ENCODE results near the gene LMAN1L.

Gene LMAN1L

DNA sequence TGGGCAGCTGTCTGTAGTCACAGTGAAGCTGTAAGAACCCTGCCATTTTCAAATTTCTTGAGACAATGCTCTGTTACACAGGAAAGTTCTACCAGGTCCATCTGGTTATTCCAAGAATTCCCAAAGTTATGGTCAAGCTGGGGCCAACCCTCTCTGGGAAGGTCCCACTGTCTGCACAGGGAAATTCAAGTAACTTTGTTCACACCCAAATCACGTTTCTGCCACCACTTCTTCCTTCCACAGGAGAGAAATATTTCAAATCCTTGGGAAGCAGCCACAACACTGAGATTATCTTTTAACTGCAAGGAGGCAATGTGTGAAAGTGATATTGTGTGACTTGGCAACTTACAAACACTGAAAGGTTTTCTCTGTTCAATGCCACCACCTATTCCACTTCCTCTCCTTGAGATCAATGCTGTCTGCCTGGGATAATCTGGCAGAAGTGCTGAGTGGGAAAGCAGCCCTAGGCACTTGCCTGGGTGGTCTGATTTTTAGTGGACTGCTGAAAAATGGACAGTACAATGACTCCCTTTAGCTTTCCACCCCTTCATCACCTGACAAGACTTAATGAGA lies 54.9 kb downstream of the LMAN1L start:
- no peaks in the 10 kb centered on the region for H3K9me3 ChIP-seq (ENCODE audit: control insufficient read depth, insufficient read depth, low read length)
- H3K27ac ChIP-seq (ENCODE audit: low read depth, low read length) = no peak overlapping the region
- H3K4me3 ChIP-seq (ENCODE audit: low read depth, low read length) = no peak overlapping the region
- no peaks in the 10 kb centered on the region for H3K4me1 ChIP-seq (ENCODE audit: control insufficient read depth, insufficient read depth, low read length)
- H3K9ac ChIP-seq (ENCODE audit: low read depth, low read length) = no peak overlapping the region
- H3K27me3 ChIP-seq (ENCODE audit: control insufficient read depth, insufficient read depth, low read length) = no peaks in the 10 kb centered on the region
- H3K36me3 ChIP-seq (ENCODE audit: control insufficient read depth, insufficient read depth, low read length) = peaks cover 15% of the 10 kb centered on the region

DNA sequence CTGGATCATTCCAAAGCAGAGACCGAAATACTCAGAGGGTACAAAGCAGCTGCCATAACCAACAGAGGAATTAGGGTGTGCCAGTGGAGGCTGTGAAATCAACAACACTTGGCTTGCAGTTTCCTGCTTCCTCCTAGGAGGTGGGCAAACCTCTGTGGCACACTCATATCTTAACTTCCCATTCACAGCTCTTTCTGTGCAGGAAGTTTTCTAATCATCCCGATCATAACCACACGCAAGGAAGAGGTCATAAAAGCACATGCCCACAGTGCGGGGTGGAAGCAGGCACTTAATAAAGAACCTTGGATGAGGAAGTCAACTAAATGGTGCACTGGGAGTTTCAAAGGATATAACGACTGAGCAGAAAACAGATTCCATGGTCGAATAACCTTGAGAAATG lies 55.4 kb downstream of the LMAN1L start:
- H3K27ac ChIP-seq (ENCODE audit: low read depth, low read length) = no peak overlapping the region
- no peaks in the 10 kb centered on the region for H3K27me3 ChIP-seq (ENCODE audit: control insufficient read depth, insufficient read depth, low read length)
- H3K9me3 ChIP-seq (ENCODE audit: control insufficient read depth, insufficient read depth, low read length) = no peaks in the 10 kb centered on the region
- H3K36me3 ChIP-seq (ENCODE audit: control insufficient read depth, insufficient read depth, low read length) = peaks cover 15% of the 10 kb centered on the region
- no peak overlapping the region for H3K4me3 ChIP-seq (ENCODE audit: low read depth, low read length)
- no peak overlapping the region for H3K9ac ChIP-seq (ENCODE audit: low read depth, low read length)
- no peaks in the 10 kb centered on the region for H3K4me1 ChIP-seq (ENCODE audit: control insufficient read depth, insufficient read depth, low read length)

DNA sequence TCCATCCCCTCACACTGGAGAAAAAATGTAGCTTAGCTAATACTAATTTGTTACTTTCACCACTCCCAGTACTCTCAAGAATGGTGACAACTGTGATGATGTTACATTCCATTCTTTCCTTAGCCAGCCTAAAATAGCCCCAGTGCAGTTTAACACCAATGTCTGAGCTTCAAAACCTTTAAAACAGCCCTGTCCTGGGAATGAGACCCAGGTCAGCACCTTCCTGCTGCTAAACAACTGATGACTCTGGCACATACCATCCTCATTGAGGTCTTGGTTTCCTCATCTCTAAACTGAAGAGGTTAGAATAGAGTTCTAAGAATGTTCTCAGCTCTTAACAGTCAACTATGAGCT lies 56.7 kb downstream of the LMAN1L start:
- Histone ChIP-seq H3K36me3 (ENCODE audit: control insufficient read depth, insufficient read depth, low read length) (peaks cover 15% of the 10 kb centered on the region), H3K9ac (ENCODE audit: low read depth, low read length) (no peak overlapping the region), H3K9me3 (ENCODE audit: control insufficient read depth, insufficient read depth, low read length) (no peaks in the 10 kb centered on the region), H3K4me3 (ENCODE audit: low read depth, low read length) (no peak overlapping the region), H3K4me1 (ENCODE audit: control insufficient read depth, insufficient read depth, low read length) (no peaks in the 10 kb centered on the region), H3K27me3 (ENCODE audit: control insufficient read depth, insufficient read depth, low read length) (no peaks in the 10 kb centered on the region), H3K27ac (ENCODE audit: low read depth, low read length) (no peak overlapping the region)

DNA sequence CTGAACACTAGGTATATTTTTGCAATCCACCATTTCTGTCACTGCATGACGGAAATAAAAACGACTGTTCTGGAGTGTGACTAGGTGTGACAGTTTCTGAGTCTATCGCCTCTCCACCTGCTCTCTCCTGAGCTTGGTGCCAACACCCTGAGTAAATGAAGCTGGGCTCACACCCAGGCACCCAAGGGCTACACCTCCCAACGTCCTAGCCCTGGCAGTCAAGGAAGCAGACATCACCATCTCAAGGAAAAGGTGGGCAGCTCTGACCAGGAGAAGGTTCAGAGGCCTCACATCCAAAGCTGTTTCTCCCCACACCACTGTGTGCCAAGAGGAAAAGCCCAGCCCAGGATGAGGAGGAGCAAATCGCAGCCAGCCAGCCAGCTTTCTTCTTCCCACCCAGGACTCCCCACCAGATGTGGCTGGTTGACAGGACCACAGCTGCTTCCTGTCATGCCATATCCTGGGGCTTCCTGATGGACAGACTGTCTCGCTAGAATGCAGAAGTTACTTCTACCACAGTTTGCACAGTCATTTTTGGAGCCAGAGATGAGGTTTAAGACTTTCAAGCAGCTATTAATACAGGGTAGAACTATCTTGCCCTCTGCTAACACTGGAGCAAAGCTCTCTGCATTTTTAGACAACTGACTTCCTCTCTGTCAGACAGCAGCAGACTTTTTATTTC lies 57.2 kb downstream of the LMAN1L start:
- H3K9ac ChIP-seq (ENCODE audit: low read depth, low read length) = no peak overlapping the region
- H3K27ac ChIP-seq (ENCODE audit: low read depth, low read length) = no peak overlapping the region
- H3K4me3 ChIP-seq (ENCODE audit: low read depth, low read length) = no peak overlapping the region
- H3K36me3 ChIP-seq (ENCODE audit: control insufficient read depth, insufficient read depth, low read length) = peaks cover 15% of the 10 kb centered on the region
- H3K9me3 ChIP-seq (ENCODE audit: control insufficient read depth, insufficient read depth, low read length) = no peaks in the 10 kb centered on the region
- no peaks in the 10 kb centered on the region for H3K4me1 ChIP-seq (ENCODE audit: control insufficient read depth, insufficient read depth, low read length)
- no peaks in the 10 kb centered on the region for H3K27me3 ChIP-seq (ENCODE audit: control insufficient read depth, insufficient read depth, low read length)

DNA sequence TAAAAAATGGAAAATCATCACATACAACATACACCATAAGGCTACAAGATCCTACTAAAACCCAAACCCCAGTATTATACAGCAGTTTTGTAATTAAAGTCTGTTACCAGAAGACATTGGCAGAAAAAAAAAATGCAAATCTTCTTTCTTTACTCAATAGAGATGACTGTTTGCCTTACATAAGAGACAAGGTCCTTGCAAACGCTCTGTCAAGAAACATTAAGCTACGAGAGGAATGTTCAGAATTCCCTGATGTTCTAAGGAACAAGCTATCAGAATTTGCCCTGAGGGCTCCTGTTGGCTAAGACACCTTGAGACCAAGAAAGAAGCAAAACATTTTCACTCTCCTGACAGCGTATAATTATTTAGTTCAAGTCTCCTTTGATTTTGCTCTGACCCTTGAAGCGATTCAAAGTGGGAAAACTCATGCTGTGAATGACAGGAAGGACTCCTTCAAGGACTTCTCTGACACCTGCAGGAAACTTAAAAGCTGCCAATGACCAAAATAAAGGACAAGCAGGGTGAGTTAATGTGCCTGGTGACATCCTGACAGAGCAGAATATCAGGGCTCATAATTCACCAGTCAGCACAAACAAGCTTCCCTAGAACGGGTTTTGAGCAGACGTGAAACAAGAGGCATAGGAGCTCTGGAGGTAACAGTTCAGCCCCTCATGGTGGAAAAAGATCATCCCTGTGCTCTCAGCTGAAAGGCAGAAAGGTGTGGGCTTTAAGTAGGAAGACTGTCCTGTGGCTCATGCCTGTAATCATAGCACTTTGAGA lies 58.0 kb downstream of the LMAN1L start:
- peak overlapping the region; percentile 23 for H3K27ac ChIP-seq (ENCODE audit: low read depth, low read length)
- no peak overlapping the region for H3K4me3 ChIP-seq (ENCODE audit: low read depth, low read length)
- H3K9ac ChIP-seq (ENCODE audit: low read depth, low read length) = no peak overlapping the region
- no peaks in the 10 kb centered on the region for H3K9me3 ChIP-seq (ENCODE audit: control insufficient read depth, insufficient read depth, low read length)
- peaks cover 15% of the 10 kb centered on the region for H3K36me3 ChIP-seq (ENCODE audit: control insufficient read depth, insufficient read depth, low read length)
- H3K27me3 ChIP-seq (ENCODE audit: control insufficient read depth, insufficient read depth, low read length) = no peaks in the 10 kb centered on the region
- no peaks in the 10 kb centered on the region for H3K4me1 ChIP-seq (ENCODE audit: control insufficient read depth, insufficient read depth, low read length)

DNA sequence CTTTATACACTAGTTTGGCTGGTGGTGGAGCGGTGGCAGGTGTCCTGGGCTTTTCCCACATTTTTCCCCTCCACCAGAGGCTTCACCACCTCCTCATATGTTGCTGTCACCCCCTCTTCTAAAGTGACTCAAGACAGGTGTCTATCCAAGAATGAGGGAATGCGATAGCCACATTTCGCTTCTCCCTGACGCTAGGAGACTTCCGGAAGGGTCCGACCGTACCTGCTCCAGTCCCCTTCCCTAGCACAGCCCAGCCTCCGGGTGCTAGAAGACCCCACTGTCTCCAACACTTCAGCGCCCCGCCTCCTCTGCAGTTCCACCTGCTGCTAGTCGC lies 60.0 kb downstream of the LMAN1L start:
- peak overlapping the region; percentile 95; the same call in 1 of the 2 replicates for H3K9ac ChIP-seq (ENCODE audit: low read depth, low read length)
- peak overlapping the region; percentile 95 for H3K4me3 ChIP-seq (ENCODE audit: low read depth, low read length)
- H3K27ac ChIP-seq (ENCODE audit: low read depth, low read length) = peak overlapping the region; percentile 94

DNA sequence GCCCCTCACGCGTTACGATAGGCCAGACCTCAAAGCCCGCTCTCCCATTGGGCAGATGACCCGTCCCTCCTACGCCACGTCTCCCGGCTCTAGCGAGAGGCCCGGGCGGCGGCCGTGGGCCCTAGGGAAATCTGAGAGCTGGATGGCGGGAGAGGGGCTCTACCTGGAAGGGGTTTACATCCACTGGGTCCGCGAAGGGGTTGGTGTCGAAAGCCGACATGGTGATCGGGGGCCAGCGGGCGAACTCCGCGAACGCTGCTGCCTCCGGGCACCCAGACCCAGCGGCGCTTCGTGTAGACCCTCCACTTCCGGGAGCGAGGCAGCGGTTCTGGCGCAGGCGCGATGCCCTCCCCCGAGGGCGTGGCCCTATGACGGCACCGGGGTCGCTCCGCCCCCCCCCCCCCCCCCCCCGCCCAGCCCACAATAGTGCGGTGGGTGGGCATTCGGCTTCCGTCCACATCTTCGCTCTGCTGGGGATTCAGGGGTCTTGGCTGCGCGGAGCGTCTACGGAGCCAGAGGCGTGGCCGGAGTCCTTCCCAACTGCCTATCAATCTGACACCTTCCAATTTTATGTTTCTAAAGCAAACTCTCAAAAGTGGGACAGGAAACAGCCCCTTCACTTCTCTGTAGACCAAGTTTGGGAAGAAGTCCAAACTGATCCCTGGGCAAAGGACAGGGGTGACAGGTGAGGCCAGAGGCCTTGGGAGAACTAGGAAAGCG lies 60.6 kb downstream of the LMAN1L start, which contains the start of gene SCAMP2:
TSS of gene SCAMP2 (minus strand) at position 330 of the 720 bp plus-strand sequence. CDS start at position 220, 110 bp downstream.
- Histone ChIP-seq H3K36me3 (ENCODE audit: control insufficient read depth, insufficient read depth, low read length) (peaks cover 2% of the 10 kb centered on the region; the same call in 1 of the 2 replicates), H3K4me1 (ENCODE audit: control insufficient read depth, insufficient read depth, low read length) (no peaks in the 10 kb centered on the region), H3K27me3 (ENCODE audit: control insufficient read depth, insufficient read depth, low read length) (no peaks in the 10 kb centered on the region), H3K4me3 (ENCODE audit: low read depth, low read length) (peak within 1 kb of the TSS; percentile 95), H3K27ac (ENCODE audit: low read depth, low read length) (peak within 1 kb of the TSS; percentile 94), H3K9me3 (ENCODE audit: control insufficient read depth, insufficient read depth, low read length) (no peaks in the 10 kb centered on the region), H3K9ac (ENCODE audit: low read depth, low read length) (peak within 1 kb of the TSS; percentile 95)

More for the DNA sequence above, 60.0 kb downstream of the LMAN1L start:
- Histone ChIP-seq H3K4me1 (ENCODE audit: control insufficient read depth, insufficient read depth, low read length) (no peaks in the 10 kb centered on the region), H3K27me3 (ENCODE audit: control insufficient read depth, insufficient read depth, low read length) (no peaks in the 10 kb centered on the region), H3K36me3 (ENCODE audit: control insufficient read depth, insufficient read depth, low read length) (peaks cover 7% of the 10 kb centered on the region; the same call in 1 of the 2 replicates), H3K9me3 (ENCODE audit: control insufficient read depth, insufficient read depth, low read length) (no peaks in the 10 kb centered on the region)

DNA sequence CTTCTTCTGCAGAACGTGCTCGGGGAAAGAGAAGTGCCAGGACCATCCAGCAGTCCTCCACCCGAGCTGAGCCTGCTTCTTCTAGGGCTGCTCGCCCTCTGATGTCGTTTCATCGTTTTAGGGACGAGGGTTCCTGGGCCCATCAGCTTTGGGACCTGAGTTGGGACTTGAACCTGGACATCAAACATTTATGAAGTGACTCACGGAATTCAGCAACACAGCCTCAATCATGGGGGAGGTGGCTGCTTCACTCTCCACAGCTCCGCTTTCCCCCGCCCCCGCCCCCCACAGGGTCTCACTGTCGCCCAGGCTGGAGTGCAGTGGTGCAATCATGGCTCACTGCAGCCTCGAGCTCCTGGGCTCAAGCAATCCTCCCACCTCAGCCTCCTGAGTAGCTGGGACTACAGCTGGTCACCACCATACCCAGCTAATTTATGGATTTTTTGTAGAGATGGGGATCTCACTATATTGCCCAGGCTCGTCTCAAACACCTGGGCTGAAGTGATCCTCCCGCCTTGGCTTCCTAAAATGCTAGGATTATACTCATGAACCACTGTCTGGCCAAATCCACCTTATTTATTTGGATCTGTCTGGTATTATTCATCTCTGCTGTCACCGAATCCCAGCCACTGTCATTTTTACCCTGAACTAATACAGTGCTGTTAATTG lies 61.3 kb downstream of the LMAN1L start:
- Histone ChIP-seq H3K27me3 (ENCODE audit: control insufficient read depth, insufficient read depth, low read length) (no peaks in the 10 kb centered on the region), H3K36me3 (ENCODE audit: control insufficient read depth, insufficient read depth, low read length) (no peaks in the 10 kb centered on the region; the same call in 1 of the 2 replicates), H3K4me1 (ENCODE audit: control insufficient read depth, insufficient read depth, low read length) (no peaks in the 10 kb centered on the region), H3K9me3 (ENCODE audit: control insufficient read depth, insufficient read depth, low read length) (no peaks in the 10 kb centered on the region), H3K27ac (ENCODE audit: low read depth, low read length) (peak overlapping the region; percentile 56), H3K9ac (ENCODE audit: low read depth, low read length) (no peak overlapping the region), H3K4me3 (ENCODE audit: low read depth, low read length) (peak overlapping the region; percentile 95)
